ENCODE data around the gene CEP41.

DNA sequence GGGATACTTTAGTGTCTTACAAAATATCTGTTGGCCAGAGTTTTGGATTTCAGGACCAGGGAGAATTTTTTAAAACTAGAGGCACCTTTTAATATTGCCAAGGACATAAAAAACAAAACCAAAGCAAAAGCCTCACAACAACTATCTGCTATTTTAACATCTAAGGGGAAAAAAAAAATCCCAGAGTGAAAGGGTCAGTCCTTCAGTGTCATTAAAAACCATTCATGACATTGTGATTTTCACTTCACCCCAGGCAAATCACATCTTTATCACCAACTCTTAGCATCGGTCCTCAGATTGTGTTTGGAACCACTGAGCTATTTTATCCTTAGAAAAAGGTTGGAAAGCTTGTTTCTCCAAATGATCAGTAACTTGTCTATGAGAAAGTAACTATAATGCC is 10.7 kb downstream of the CEP41 start:
- TF ChIP-seq CTCF (IDR thresholded peaks at IDR 0.05 in 4 of 5, conservative IDR thresholded peaks at IDR 0.05 in 1 of 5) (no peak), POLR2A (IDR thresholded peaks at IDR 0.05) (no peak)

All from gastrocnemius medialis (tissue), 4 donors.